ENCODE measurements around the gene SSH2. TPM values are rescaled to one million over a fixed set of nuclear protein-coding genes. Genes with fewer than 3 reads are reported as not detected.
A peak's percentile ranks its signal among the peaks of the same experiment; 100 is the strongest.

Gene SSH2
- total RNA-seq, 1 experiment from 2014 or later = 15.2 TPM

- in situ Hi-C loops (cut with HindIII; ENCODE audit: low pct_unique_long_range_greater_than_20kb, low sequenced_read_pairs) = no loop called here
Observed at GRCh38 chr17:29588562-29589411, 341.2 kb downstream of the SSH2 start.

GRCh38 chr17:29588017-29588561 is 341.9 kb downstream of the SSH2 start:
- in situ Hi-C loops (cut with HindIII; ENCODE audit: low pct_unique_long_range_greater_than_20kb, low sequenced_read_pairs) = no loop called here

More at GRCh38 chr17:29588562-29589411, 341.2 kb downstream of the SSH2 start:
- peak; percentile 4 for DNase-seq (ENCODE audit: low read depth, low spot score)

GRCh38 chr17:29587591-29587990 is 342.4 kb downstream of the SSH2 start:
- DNase-seq (ENCODE audit: low read depth, low spot score) = no peak
- in situ Hi-C loops (cut with HindIII; ENCODE audit: low pct_unique_long_range_greater_than_20kb, low sequenced_read_pairs) = no loop called here

More at GRCh38 chr17:29588017-29588561, 341.9 kb downstream of the SSH2 start:
- DNase-seq (ENCODE audit: low read depth, low spot score) = no peak

GRCh38 chr17:29586676-29587469 is 343.2 kb downstream of the SSH2 start:
- DNase-seq (ENCODE audit: low read depth, low spot score) = no peak
- in situ Hi-C loops (cut with HindIII; ENCODE audit: low pct_unique_long_range_greater_than_20kb, low sequenced_read_pairs) = no loop called here

GRCh38 chr17:29585080-29585751 is 344.8 kb downstream of the SSH2 start:
- no peak for DNase-seq (ENCODE audit: low read depth, low spot score)
- in situ Hi-C loops (cut with HindIII; ENCODE audit: low pct_unique_long_range_greater_than_20kb, low sequenced_read_pairs) = no loop called here

- peak; percentile 84 for DNase-seq (ENCODE audit: low read depth, low spot score)
- in situ Hi-C loops (cut with HindIII; ENCODE audit: low pct_unique_long_range_greater_than_20kb, low sequenced_read_pairs) = no loop called here
Observed at GRCh38 chr17:29584452-29585079, 345.5 kb downstream of the SSH2 start.

- in situ Hi-C loops (cut with HindIII; ENCODE audit: low pct_unique_long_range_greater_than_20kb, low sequenced_read_pairs) = no loop called here
- no peak for DNase-seq (ENCODE audit: low read depth, low spot score)
Observed at GRCh38 chr17:29583324-29584248, 346.4 kb downstream of the SSH2 start.

- in situ Hi-C loops (cut with HindIII; ENCODE audit: low pct_unique_long_range_greater_than_20kb, low sequenced_read_pairs) = no loop called here
- DNase-seq (ENCODE audit: low read depth, low spot score) = no peak
Observed at GRCh38 chr17:29582772-29583171, 347.3 kb downstream of the SSH2 start.

- no peak for DNase-seq (ENCODE audit: low read depth, low spot score)
- in situ Hi-C loops (cut with HindIII; ENCODE audit: low pct_unique_long_range_greater_than_20kb, low sequenced_read_pairs) = no loop called here
Observed at GRCh38 chr17:29582254-29582765, 347.7 kb downstream of the SSH2 start.

- in situ Hi-C loops (cut with HindIII; ENCODE audit: low pct_unique_long_range_greater_than_20kb, low sequenced_read_pairs) = no loop called here
- no peak for DNase-seq (ENCODE audit: low read depth, low spot score)
Observed at GRCh38 chr17:29581583-29582253, 348.3 kb downstream of the SSH2 start.

GRCh38 chr17:29579866-29580771 is 349.9 kb downstream of the SSH2 start:
- in situ Hi-C loops (cut with HindIII; ENCODE audit: low pct_unique_long_range_greater_than_20kb, low sequenced_read_pairs) = no loop called here
- DNase-seq (ENCODE audit: low read depth, low spot score) = peak; percentile 90

GRCh38 chr17:29578626-29579485 is 351.2 kb downstream of the SSH2 start:
- DNase-seq (ENCODE audit: low read depth, low spot score) = no peak
- in situ Hi-C loops (cut with HindIII; ENCODE audit: low pct_unique_long_range_greater_than_20kb, low sequenced_read_pairs) = no loop called here

- in situ Hi-C loops (cut with HindIII; ENCODE audit: low pct_unique_long_range_greater_than_20kb, low sequenced_read_pairs) = no loop called here
- no peak for DNase-seq (ENCODE audit: low read depth, low spot score)
Observed at GRCh38 chr17:29577385-29578211, 352.4 kb downstream of the SSH2 start.

Data from SK-MEL-5 (cell line).